ENCODE data around the gene CELSR1. TPM values are rescaled to one million over a fixed set of nuclear protein-coding genes. Genes with fewer than 3 reads are reported as not detected.

Gene CELSR1
- total and polyA plus RNA-seq, 2 donors from 2014 or later: 15.7 to 49.9 TPM

- FAIRE-seq (no peak), DNase-seq (peak in 1 of 5 donors; percentile 71)
- H3K36me3 ChIP-seq (ENCODE audit: control insufficient read depth in 2 of 3, insufficient read depth in 3 of 3, low read length in 3 of 3): peaks cover 0 to 9% (median 0%) of the 10 kb centered on the region in 3 donors
- H3K27me3 ChIP-seq (ENCODE audit: control insufficient read depth, insufficient read depth, low read length): no peaks in the 10 kb centered on the region
- no peak overlapping the region for H3K4me3 ChIP-seq (ENCODE audit: low read length in 3 of 3)
- no peak for TF ChIP-seq CTCF (IDR thresholded peaks at IDR 0.05; ENCODE audit: borderline replicate concordance, extremely low read depth, insufficient read depth)
- no peaks in the 10 kb centered on the region for H3K9me3 ChIP-seq (ENCODE audit: control insufficient read depth in 2 of 3, insufficient read depth in 1 of 3, low read length in 3 of 3)
- intact Hi-C loops (cut with DNase I): no loop called here
- H3K9ac ChIP-seq (ENCODE audit: low read length in 3 of 3): no peak overlapping the region
- no peak overlapping the region for H3K27ac ChIP-seq (ENCODE audit: low read depth in 2 of 2, low read length in 2 of 2)
- peaks cover 0 to 18% (median 0%) of the 10 kb centered on the region in 3 donors for H3K4me1 ChIP-seq (ENCODE audit: control insufficient read depth in 2 of 3, insufficient read depth in 2 of 3, low read depth in 1 of 3, low read length in 3 of 3)
These were observed 2.4 kb downstream of the CELSR1 start for GRCh38 chr22:46534901-46535630.

- intact Hi-C loops (cut with DNase I): no loop called here
- DNase-seq: peak in 1 of 5 donors; percentile 69
- no peak for FAIRE-seq
- TF ChIP-seq CTCF (IDR thresholded peaks at IDR 0.05; ENCODE audit: borderline replicate concordance, extremely low read depth, insufficient read depth): no peak
- H3K27me3 ChIP-seq (ENCODE audit: control insufficient read depth, insufficient read depth, low read length): no peaks in the 10 kb centered on the region
- H3K9ac ChIP-seq (ENCODE audit: low read length in 3 of 3): no peak overlapping the region
- H3K36me3 ChIP-seq (ENCODE audit: control insufficient read depth in 2 of 3, insufficient read depth in 3 of 3, low read length in 3 of 3): peaks cover 0 to 9% (median 0%) of the 10 kb centered on the region in 3 donors
- H3K27ac ChIP-seq (ENCODE audit: low read depth in 2 of 2, low read length in 2 of 2): no peak overlapping the region
- H3K4me3 ChIP-seq (ENCODE audit: low read length in 3 of 3): no peak overlapping the region
- H3K4me1 ChIP-seq (ENCODE audit: control insufficient read depth in 2 of 3, insufficient read depth in 2 of 3, low read depth in 1 of 3, low read length in 3 of 3): peaks cover 0 to 16% (median 0%) of the 10 kb centered on the region in 3 donors
- no peaks in the 10 kb centered on the region for H3K9me3 ChIP-seq (ENCODE audit: control insufficient read depth in 2 of 3, insufficient read depth in 1 of 3, low read length in 3 of 3)
These were observed 3.1 kb downstream of the CELSR1 start for GRCh38 chr22:46534177-46534776.

GRCh38 chr22:46533070-46533833, 4.2 kb downstream of the CELSR1 start:
- FAIRE-seq (no peak), DNase-seq (peak in 2 of 5 donors; percentile 29 to 75)
- intact Hi-C loops (cut with DNase I): no loop called here

More at GRCh38 chr22:46533070-46533833, 4.2 kb downstream of the CELSR1 start:
- H3K4me3 ChIP-seq (ENCODE audit: low read length in 3 of 3): peak overlapping the region in 2 of 3 donors; percentile 47 to 63
- no peaks in the 10 kb centered on the region for H3K9me3 ChIP-seq (ENCODE audit: control insufficient read depth in 2 of 3, insufficient read depth in 1 of 3, low read length in 3 of 3)
- peaks cover 0 to 9% (median 0%) of the 10 kb centered on the region in 3 donors for H3K4me1 ChIP-seq (ENCODE audit: control insufficient read depth in 2 of 3, insufficient read depth in 2 of 3, low read depth in 1 of 3, low read length in 3 of 3)
- peak overlapping the region in 1 of 3 donors; percentile 34 for H3K9ac ChIP-seq (ENCODE audit: low read length in 3 of 3)
- TF ChIP-seq CTCF (IDR thresholded peaks at IDR 0.05; ENCODE audit: borderline replicate concordance, extremely low read depth, insufficient read depth): no peak
- H3K27ac ChIP-seq (ENCODE audit: low read depth in 2 of 2, low read length in 2 of 2): no peak overlapping the region
- no peaks in the 10 kb centered on the region for H3K27me3 ChIP-seq (ENCODE audit: control insufficient read depth, insufficient read depth, low read length)
- peaks cover 0 to 9% (median 0%) of the 10 kb centered on the region in 3 donors for H3K36me3 ChIP-seq (ENCODE audit: control insufficient read depth in 2 of 3, insufficient read depth in 3 of 3, low read length in 3 of 3)

All from kidney (tissue), 14 donors.